OCI-LY1 (cell line): ENCODE measurements around the gene PODNL1.

Experiments
- EZH2 ChIP-seq: fragments of 200-600 bp; sonication (generic), shearing (Covaris generic); IDR thresholded peaks from 2 replicates; pipeline ENCODE4 v1.8.0; 2017; ENCODE audit warnings: borderline replicate concordance, mixed run types, mild to moderate bottlenecking, antibody characterized with exemption, low read length, moderate library complexity, mixed read lengths
- TF ChIP-seq, protein P1 (sequence below): fragments of 200-600 bp; sonication (generic), shearing (Covaris generic); IDR thresholded peaks from 2 replicates; pipeline ENCODE4 v1.5.1; 2017; ENCODE audit warnings: mild to moderate bottlenecking, antibody characterized with exemption, low read length, moderate library complexity, mixed read lengths

DNA sequence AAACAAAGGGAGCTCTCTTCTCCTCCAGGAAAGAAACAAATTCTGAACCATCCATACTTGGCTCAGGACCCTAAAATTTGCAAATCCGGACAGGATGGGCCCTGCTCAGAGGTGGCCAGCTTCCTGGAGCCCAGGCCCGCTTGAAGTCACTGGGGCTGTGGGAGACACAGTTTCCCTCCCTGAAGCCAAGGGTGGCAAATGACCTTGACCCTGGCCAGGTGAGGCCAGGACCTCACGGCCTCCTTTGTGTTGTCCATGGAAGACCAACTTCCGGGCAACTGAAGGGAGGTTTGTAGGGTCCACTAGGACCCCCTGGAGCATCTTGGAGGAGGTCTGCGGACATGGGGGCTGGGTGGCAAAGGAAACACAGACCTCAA is 55.8 kb downstream of the PODNL1 start:
- TF ChIP-seq, protein P1, sequence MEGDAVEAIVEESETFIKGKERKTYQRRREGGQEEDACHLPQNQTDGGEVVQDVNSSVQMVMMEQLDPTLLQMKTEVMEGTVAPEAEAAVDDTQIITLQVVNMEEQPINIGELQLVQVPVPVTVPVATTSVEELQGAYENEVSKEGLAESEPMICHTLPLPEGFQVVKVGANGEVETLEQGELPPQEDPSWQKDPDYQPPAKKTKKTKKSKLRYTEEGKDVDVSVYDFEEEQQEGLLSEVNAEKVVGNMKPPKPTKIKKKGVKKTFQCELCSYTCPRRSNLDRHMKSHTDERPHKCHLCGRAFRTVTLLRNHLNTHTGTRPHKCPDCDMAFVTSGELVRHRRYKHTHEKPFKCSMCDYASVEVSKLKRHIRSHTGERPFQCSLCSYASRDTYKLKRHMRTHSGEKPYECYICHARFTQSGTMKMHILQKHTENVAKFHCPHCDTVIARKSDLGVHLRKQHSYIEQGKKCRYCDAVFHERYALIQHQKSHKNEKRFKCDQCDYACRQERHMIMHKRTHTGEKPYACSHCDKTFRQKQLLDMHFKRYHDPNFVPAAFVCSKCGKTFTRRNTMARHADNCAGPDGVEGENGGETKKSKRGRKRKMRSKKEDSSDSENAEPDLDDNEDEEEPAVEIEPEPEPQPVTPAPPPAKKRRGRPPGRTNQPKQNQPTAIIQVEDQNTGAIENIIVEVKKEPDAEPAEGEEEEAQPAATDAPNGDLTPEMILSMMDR = no peak
- TF ChIP-seq EZH2 = no peak
